WERI-Rb-1 (cell line): ENCODE data around the gene CDC42EP2.

Experiments
- DNase-seq: peaks from one replicate; pipeline ENCODE4 v3.0.0-alpha.2; 2020
- H3K27ac ChIP-seq: fragments of 250-450 bp; sonication (Bioruptor Pico); 2 replicates; pipeline ENCODE4 v1.5.1; 2020; ENCODE audit warnings: mild to moderate bottlenecking, moderate library complexity
- H3K27me3 ChIP-seq: fragments of 250-450 bp; sonication (Bioruptor Pico); 2 replicates; pipeline ENCODE4 v1.5.1; 2021; ENCODE audit warnings: mild to moderate bottlenecking, low read depth, moderate library complexity; ENCODE audit not compliant: insufficient read depth, severe bottlenecking
- H3K36me3 ChIP-seq: fragments of 250-450 bp; sonication (Bioruptor Pico); 2 replicates; pipeline ENCODE4 v1.5.1; 2020; ENCODE audit warnings: mild to moderate bottlenecking, moderate library complexity
- H3K4me3 ChIP-seq: 2 replicates; pipeline ENCODE4 v1.5.1; 2011; ENCODE audit warnings: low read depth, mild to moderate bottlenecking, control low read depth, low read length
- H3K9me3 ChIP-seq: fragments of 250-450 bp; sonication (Bioruptor Pico); 2 replicates; pipeline ENCODE4 v1.5.1; 2021; ENCODE audit warnings: mild to moderate bottlenecking, moderate library complexity; ENCODE audit not compliant: severe bottlenecking
- TF ChIP-seq, protein P1 (sequence below): IDR thresholded peaks from 2 replicates; pipeline ENCODE4 v1.5.1; 2011; ENCODE audit warnings: low read depth, mild to moderate bottlenecking, control low read depth, inconsistent platforms, low read length

CDC42EP2 gene

DNA sequence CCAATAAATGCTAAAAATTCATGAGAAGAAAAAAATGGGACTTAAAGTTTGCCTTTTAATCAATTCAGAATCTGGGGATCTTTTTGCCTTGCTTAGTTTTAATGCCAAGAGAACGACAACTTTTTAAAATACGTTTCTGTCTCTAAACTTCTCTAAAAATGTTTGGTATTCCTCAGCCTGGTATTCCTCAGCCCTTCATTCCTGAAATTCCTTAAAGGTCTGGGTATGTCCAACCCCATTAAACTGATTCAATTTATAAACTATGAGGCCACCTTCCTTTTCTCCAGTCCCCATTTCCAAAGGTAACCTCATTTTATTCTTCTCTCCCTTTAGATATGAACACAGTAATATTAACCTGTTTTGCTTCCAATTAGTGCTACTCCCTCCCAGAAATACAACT is 36.3 kb upstream of the CDC42EP2 start:
- Histone ChIP-seq H3K36me3 (peaks cover 70% of the 10 kb centered on the region), H3K9me3 (no peaks in the 10 kb centered on the region), H3K27me3 (no peaks in the 10 kb centered on the region), H3K4me3 (no peak overlapping the region), H3K27ac (no peak overlapping the region)
- no peak for DNase-seq
- TF ChIP-seq, protein P1, sequence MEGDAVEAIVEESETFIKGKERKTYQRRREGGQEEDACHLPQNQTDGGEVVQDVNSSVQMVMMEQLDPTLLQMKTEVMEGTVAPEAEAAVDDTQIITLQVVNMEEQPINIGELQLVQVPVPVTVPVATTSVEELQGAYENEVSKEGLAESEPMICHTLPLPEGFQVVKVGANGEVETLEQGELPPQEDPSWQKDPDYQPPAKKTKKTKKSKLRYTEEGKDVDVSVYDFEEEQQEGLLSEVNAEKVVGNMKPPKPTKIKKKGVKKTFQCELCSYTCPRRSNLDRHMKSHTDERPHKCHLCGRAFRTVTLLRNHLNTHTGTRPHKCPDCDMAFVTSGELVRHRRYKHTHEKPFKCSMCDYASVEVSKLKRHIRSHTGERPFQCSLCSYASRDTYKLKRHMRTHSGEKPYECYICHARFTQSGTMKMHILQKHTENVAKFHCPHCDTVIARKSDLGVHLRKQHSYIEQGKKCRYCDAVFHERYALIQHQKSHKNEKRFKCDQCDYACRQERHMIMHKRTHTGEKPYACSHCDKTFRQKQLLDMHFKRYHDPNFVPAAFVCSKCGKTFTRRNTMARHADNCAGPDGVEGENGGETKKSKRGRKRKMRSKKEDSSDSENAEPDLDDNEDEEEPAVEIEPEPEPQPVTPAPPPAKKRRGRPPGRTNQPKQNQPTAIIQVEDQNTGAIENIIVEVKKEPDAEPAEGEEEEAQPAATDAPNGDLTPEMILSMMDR, result no peak

- TF ChIP-seq, protein P1, result no peak
Measured at GRCh38 chr11:65279279-65279678, 35.4 kb upstream of the CDC42EP2 start.

GRCh38 chr11:65279741-65280440 is 34.8 kb upstream of the CDC42EP2 start:
- Histone ChIP-seq H3K36me3 (peaks cover 86% of the 10 kb centered on the region), H3K27ac (no peak overlapping the region), H3K4me3 (no peak overlapping the region), H3K27me3 (no peaks in the 10 kb centered on the region), H3K9me3 (no peaks in the 10 kb centered on the region)
- TF ChIP-seq, protein P1, result no peak
- DNase-seq, result no peak

More at GRCh38 chr11:65279279-65279678, 35.4 kb upstream of the CDC42EP2 start:
- Histone ChIP-seq H3K4me3 (no peak overlapping the region), H3K9me3 (no peaks in the 10 kb centered on the region), H3K36me3 (peaks cover 79% of the 10 kb centered on the region), H3K27me3 (no peaks in the 10 kb centered on the region), H3K27ac (no peak overlapping the region)
- no peak for DNase-seq

DNA sequence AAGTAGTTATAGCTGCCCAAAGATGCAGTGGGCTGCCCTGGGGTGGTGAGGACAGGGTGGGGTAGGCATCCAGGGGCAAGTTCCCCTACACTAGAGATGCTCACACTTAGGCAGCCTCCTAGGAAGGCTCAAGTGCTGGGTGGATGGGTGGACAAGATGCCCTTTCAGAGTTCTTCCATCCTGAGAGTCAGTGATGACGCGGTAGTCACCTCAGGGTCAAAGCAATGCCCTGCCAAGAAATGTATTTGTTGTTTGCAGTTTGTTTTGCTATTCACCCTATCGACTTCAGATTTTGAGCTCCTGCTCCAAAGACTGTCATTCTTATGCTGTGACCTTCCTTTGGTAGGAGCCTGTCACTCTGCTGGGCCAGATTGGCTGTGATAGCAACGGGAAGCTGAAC is 34.0 kb upstream of the CDC42EP2 start:
- Histone ChIP-seq H3K9me3 (no peaks in the 10 kb centered on the region), H3K27me3 (no peaks in the 10 kb centered on the region), H3K4me3 (no peak overlapping the region), H3K27ac (no peak overlapping the region), H3K36me3 (peaks cover 87% of the 10 kb centered on the region)
- TF ChIP-seq, protein P1, result no peak
- no peak for DNase-seq

GRCh38 chr11:65286686-65287085 is 28.0 kb upstream of the CDC42EP2 start:
- no peak for DNase-seq
- Histone ChIP-seq H3K27ac (no peak overlapping the region), H3K27me3 (no peaks in the 10 kb centered on the region), H3K4me3 (no peak overlapping the region), H3K9me3 (no peaks in the 10 kb centered on the region), H3K36me3 (peaks cover 76% of the 10 kb centered on the region)
- TF ChIP-seq, protein P1, result no peak

- peaks cover 76% of the 10 kb centered on the region for H3K36me3 ChIP-seq
- H3K9me3 ChIP-seq, result no peaks in the 10 kb centered on the region
- no peak overlapping the region for H3K27ac ChIP-seq
- no peak overlapping the region for H3K4me3 ChIP-seq
- H3K27me3 ChIP-seq, result no peaks in the 10 kb centered on the region
- no peak for DNase-seq
- TF ChIP-seq, protein P1, result no peak
Measured at GRCh38 chr11:65287601-65288000, 27.1 kb upstream of the CDC42EP2 start.
